Bone marrow (tissue), 2 donors: Measurements from ENCODE around the gene HYKK.
A peak's percentile ranks its signal among the peaks of the same experiment; 100 is the strongest.
"Not testable (repeated sequence)": the region's sequence is repeated elsewhere in the genome, so short reads cannot be mapped to it uniquely, and the experiment has no call there.

Experiments
- DNase-seq, 2 donors: peaks; one replicate each; lab custom pipeline; 2025; lab: John Stamatoyannopoulos, UW

The HYKK gene

GRCh38 chr15:78540141-78540870, 32.9 kb downstream of the HYKK start, which contains the start of gene PSMA4:
Gene PSMA4 (plus strand): TSS chr15:78540444. CDS start chr15:78541928, 1,484 bp downstream.
- peak; percentile 80 to 93 for DNase-seq

- DNase-seq = peak in 1 of 2 donors; percentile 18
Measured at GRCh38 chr15:78540871-78541743, 33.7 kb downstream of the HYKK start.

GRCh38 chr15:78541744-78542034, 34.3 kb downstream of the HYKK start:
- no peak for DNase-seq

- DNase-seq = no peak
Measured at GRCh38 chr15:78542647-78543046, 35.3 kb downstream of the HYKK start.

GRCh38 chr15:78550194-78550593, 42.8 kb downstream of the HYKK start:
- no peak for DNase-seq

GRCh38 chr15:78550815-78551214, 43.4 kb downstream of the HYKK start:
- DNase-seq = no peak

GRCh38 chr15:78551902-78552301, 44.5 kb downstream of the HYKK start:
- DNase-seq = no peak

- no peak for DNase-seq
Measured at GRCh38 chr15:78552597-78552996, 45.2 kb downstream of the HYKK start.

GRCh38 chr15:78560201-78560600, 52.8 kb downstream of the HYKK start:
- not testable (repeated sequence) for DNase-seq

GRCh38 chr15:78561490-78561889, 54.1 kb downstream of the HYKK start:
- DNase-seq = no peak

- no peak for DNase-seq
Measured at GRCh38 chr15:78563092-78563491, 55.7 kb downstream of the HYKK start.

- no peak for DNase-seq
Measured at GRCh38 chr15:78564743-78565096, 57.3 kb downstream of the HYKK start.

- DNase-seq = peak; percentile 18 to 45
Measured at GRCh38 chr15:78565097-78565950, 57.9 kb downstream of the HYKK start, which contains the start of gene CHRNA5. Gene CHRNA5 (plus strand): TSS chr15:78565520. CDS start chr15:78565720, 200 bp downstream.

- no peak for DNase-seq
Measured at GRCh38 chr15:78565951-78566774, 58.8 kb downstream of the HYKK start.

- no peak for DNase-seq
Measured at GRCh38 chr15:78567531-78567930, 60.2 kb downstream of the HYKK start.

GRCh38 chr15:78570710-78571109, 63.3 kb downstream of the HYKK start:
- no peak for DNase-seq

GRCh38 chr15:78571382-78571781, 64.0 kb downstream of the HYKK start:
- DNase-seq = no peak

- DNase-seq = no peak
Measured at GRCh38 chr15:78573416-78573815, 66.0 kb downstream of the HYKK start.

- DNase-seq = no peak
Measured at GRCh38 chr15:78574944-78575343, 67.6 kb downstream of the HYKK start.
